Measurements from ENCODE around the gene SYNGR3.

Gene SYNGR3

DNA sequence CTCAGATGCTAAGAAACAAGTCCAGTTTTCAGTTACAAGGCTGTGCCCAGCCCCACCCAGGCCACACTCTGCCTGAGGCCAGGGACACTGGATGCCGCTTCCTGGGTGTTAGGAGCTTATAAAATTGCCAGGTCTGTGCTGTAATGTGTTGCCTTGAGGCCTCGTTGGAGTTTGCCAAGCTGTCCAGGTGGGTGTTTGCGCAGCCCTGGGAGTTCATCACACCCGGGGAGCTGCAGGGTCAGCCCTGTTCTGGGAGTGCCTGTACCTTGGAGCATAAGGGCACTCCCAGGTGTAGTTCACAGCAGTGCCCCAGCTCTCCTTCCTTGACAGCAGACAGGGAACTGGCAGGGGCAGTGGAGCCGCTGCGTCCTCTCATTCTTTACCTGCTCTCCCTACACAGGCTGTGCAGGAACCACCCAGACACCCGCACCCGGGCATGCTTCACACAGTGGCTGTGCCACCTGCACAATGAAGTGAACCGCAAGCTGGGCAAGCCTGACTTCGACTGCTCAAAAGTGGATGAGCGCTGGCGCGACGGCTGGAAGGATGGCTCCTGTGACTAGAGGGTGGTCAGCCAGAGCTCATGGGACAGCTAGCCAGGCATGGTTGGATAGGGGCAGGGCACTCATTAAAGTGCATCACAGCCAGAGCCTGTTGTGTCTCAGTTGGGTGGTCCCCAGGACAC is 4.2 kb upstream of the SYNGR3 start:
- DNase-seq (ENCODE audit: insufficient read length, low spot score) (no peak), FAIRE-seq (no peak)
- TF ChIP-seq POLR2A (IDR thresholded peaks at IDR 0.05; ENCODE audit: low read depth, low read length), result no peak

DNA sequence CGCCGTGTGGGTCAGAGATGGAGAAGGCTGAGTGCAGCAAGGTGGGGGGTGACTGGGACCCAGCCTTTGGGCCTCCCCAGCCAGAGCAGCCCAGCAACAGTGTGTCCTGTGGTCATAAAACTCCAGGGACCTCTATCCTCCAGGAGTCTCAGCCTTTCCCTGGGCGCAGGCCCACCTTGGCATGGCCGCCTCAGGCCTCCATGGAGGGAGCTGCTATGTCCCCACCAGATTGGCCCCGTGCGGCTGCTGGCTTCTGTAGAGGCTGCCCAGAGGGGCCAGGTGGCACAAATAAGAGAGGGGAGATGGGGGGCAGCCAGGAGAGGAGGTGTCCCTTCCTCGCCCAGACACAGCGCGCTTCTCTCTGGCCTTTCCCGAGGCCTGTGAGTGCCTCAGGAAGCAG is 2.6 kb upstream of the SYNGR3 start:
- no peak for TF ChIP-seq POLR2A (IDR thresholded peaks at IDR 0.05; ENCODE audit: low read depth, low read length)
- FAIRE-seq (no peak), DNase-seq (ENCODE audit: insufficient read length, low spot score) (no peak)

DNA sequence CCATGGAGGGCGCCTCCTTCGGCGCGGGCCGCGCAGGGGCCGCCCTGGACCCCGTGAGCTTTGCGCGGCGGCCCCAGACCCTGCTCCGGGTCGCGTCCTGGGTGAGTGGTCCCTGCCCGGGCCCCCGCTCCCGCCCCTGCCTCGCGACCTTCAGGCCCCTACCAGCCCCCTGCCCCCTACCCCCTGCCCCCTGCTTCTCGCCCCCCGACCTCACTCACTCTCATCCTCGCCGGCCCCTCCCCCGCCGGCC is 256 bp downstream of the SYNGR3 start:
- no peak for TF ChIP-seq POLR2A (IDR thresholded peaks at IDR 0.05; ENCODE audit: low read depth, low read length)
- DNase-seq (ENCODE audit: insufficient read length, low spot score) (no peak), FAIRE-seq (no peak)

DNA sequence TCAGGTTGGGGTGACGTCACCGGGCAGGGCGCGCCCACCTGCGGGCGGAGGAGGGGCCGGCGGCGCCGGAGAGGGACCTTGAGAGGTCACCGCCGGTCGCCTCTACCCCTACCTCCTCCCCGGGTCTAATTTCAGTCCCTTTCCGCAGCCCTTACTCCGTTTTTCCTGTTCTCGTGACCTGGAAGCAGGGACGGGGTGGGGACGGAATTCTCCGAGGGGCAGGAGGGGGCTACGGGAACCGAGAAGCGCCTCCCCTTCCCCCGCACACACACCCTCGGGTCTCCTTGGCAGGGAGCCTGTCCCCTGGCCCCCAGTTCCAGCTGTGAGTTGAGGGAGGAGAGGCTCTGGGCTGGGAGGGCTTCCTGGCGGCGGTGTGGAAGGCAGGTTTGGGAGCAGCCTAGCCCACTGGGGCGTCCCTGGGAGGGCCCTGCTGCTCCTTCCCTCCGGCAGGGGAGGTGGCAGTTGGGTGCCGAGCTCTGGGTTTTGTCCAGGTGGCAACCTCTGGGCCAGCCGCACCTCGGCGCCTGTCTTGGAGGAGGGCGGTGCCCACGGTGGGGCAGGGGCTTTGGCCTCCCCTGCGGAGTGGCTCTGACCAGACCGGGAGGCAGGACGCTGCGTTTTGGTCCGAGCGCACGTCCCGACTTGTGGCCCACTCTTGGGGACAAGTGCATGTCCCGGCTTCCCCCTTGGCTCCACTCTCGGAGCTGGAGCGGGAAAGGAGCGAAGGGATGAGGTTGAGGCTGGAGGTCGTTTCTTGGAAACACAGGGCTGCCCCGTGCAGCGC is 773 bp downstream of the SYNGR3 start:
- no peak for DNase-seq (ENCODE audit: insufficient read length, low spot score)
- no peak for TF ChIP-seq POLR2A (IDR thresholded peaks at IDR 0.05; ENCODE audit: low read depth, low read length)
- no peak for FAIRE-seq

DNA sequence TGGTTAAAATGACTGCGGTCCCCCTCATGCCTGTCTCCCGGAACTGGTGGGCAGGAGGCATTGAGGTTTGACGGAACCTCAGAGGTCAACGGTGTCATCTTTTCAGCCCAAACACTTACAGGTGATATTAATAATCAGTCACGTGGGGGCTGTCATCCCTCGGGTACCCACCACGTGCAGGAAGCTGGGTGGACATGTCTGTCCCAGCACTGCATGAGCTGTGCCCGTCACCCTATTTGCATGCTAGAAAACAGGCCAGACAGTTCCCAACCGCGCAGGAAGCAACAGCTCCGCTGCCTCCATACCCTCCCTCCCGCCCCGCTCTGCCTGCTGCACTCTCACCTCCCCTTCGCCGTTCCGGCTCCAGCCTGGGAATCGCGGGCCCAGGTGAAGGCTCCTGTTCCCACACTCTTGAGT is 1.4 kb downstream of the SYNGR3 start:
- FAIRE-seq, result no peak
- no peak for DNase-seq (ENCODE audit: insufficient read length, low spot score)

DNA sequence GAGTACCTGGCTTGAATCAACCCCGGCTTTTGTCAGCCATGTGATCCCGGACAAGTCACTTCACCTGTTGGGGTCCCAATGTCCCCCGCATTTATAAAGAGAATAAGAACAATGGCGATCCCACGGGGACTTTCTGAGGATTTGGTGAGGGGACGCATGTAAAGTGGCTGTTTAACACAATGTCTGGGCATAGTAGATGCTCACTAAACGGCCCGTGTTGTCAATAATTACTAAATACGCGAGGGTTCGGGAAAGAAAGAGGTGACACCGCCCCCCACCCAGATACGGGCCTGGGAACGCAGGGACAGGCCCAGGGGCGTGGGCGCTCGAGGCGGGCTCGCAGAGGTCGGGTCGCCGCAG is 1.8 kb downstream of the SYNGR3 start:
- FAIRE-seq (no peak), DNase-seq (ENCODE audit: insufficient read length, low spot score) (no peak)
- TF ChIP-seq POLR2A (IDR thresholded peaks at IDR 0.05; ENCODE audit: low read depth, low read length), result no peak

More for the DNA sequence above, 1.4 kb downstream of the SYNGR3 start:
- TF ChIP-seq POLR2A (IDR thresholded peaks at IDR 0.05; ENCODE audit: low read depth, low read length), result no peak

DNA sequence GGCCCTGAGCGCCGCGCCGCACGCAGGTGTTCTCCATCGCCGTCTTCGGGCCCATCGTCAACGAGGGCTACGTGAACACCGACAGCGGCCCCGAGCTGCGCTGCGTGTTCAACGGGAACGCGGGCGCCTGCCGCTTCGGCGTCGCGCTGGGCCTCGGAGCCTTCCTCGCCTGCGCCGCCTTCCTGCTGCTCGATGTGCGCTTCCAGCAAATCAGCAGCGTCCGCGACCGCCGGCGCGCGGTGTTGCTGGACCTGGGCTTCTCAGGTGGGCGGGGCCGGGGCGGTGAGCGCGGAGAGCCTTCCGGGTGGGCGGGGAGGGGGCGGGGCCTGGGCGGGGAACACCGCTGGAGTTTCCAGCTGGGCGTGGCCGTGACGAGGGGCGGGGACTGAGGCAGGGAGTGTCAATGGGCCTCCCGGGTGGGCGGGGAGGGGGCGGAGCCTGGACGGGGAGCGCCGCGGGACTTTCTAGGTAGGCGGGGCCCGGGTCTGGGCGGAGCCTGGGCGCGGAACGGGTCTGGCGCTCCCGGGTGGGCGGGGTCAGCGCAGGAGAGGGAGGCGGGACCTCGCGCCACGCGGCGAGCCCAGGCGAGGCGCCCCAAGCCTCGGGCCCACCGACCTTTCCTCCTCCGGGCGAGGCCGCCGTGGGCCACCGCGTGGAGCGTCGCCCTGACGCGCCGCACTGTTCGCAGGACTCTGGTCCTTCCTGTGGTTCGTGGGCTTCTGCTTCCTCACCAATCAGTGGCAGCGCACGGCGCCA is 2.4 kb downstream of the SYNGR3 start:
- DNase-seq (ENCODE audit: insufficient read length, low spot score), result no peak
- no peak for FAIRE-seq
- no peak for TF ChIP-seq POLR2A (IDR thresholded peaks at IDR 0.05; ENCODE audit: low read depth, low read length)

DNA sequence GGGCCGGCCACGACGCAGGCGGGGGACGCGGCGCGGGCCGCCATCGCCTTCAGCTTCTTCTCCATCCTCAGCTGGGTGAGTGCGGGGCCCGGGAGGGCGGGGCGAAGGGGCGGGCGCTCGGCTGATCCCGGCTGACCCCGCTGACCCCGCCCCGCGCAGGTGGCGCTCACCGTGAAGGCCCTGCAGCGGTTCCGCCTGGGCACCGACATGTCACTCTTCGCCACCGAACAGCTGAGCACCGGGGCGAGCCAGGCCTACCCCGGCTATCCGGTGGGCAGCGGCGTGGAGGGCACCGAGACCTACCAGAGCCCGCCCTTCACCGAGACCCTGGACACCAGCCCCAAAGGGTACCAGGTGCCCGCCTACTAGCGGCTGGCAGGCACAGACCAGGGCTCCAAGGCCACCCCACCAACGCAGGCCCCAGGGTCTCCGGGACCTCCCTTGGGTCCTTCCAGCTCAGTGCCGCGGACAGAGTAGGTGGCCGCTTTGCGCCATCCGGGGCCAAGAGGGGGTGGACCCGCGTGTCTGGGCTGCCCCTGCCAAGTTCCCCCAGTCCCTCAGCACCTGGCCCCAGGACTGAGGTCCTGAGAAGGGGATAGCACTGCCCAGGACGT is 3.0 kb downstream of the SYNGR3 start:
- FAIRE-seq (no peak), DNase-seq (ENCODE audit: insufficient read length, low spot score) (no peak)
- TF ChIP-seq POLR2A (IDR thresholded peaks at IDR 0.05; ENCODE audit: low read depth, low read length), result no peak

DNA sequence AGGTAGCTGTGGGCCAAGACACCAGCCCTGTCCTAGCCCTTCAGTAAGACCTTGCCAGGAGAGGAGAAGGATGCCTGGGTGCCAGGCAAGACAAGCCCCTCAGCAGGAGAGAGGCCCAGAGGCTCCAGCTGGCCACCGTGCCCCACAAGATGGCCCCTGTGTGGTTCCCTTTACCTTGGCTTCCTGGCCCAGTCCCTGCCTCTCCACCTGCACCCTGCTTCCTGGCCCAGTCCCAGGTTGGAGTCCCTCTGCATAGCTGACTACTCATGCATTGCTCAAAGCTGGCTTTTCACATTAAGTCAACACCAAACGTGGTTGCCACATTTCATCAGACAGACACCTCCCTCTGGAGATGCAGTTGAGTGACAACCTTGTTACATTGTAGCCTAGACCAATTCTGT is 4.0 kb downstream of the SYNGR3 start:
- no peak for TF ChIP-seq POLR2A (IDR thresholded peaks at IDR 0.05; ENCODE audit: low read depth, low read length)
- FAIRE-seq, result peak; percentile 23
- no peak for DNase-seq (ENCODE audit: insufficient read length, low spot score)

DNA sequence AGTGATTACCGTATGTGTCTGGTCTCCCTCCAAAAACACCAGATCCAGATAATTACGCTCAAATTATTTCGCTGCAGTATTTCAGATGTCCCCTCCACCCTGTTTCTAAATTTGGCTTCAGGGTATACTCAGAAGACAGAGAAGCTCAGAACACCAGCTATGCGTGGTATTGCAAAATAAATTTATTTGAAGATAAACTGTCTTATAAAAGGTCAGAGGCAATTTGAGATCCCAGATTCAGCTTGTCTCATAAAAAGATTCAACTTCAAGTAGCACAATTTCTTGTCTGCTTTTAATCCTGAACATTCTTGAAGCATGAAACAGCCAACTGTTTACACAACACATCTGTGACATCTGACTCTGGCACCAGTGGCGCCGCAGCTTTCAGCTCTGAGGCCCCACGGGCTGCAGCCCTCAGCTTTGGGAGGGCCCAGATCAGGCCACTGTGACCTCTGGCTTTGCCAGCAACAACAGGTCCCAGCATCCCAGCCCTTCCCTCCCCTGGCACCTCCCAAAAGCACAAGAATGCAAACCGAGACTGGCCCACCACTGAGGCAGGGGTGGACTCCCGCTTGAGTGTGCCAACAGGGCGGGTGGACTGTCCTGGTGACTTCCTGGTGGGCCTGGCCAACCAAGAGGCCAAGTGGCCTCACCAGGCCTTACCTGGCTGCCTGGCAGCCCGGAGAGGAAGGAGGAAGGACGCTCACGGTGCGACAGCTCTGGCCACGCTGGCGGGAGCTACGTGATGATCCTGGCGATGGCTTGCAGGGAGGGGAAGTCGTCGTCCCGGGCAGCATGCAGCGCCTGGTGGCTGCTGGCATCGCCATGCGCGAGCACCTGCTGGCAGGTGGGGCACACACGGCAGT is 8.0 kb downstream of the SYNGR3 start:
- FAIRE-seq (no peak), DNase-seq (ENCODE audit: insufficient read length, low spot score) (no peak)
- TF ChIP-seq POLR2A (IDR thresholded peaks at IDR 0.05; ENCODE audit: low read depth, low read length), result no peak

DNA sequence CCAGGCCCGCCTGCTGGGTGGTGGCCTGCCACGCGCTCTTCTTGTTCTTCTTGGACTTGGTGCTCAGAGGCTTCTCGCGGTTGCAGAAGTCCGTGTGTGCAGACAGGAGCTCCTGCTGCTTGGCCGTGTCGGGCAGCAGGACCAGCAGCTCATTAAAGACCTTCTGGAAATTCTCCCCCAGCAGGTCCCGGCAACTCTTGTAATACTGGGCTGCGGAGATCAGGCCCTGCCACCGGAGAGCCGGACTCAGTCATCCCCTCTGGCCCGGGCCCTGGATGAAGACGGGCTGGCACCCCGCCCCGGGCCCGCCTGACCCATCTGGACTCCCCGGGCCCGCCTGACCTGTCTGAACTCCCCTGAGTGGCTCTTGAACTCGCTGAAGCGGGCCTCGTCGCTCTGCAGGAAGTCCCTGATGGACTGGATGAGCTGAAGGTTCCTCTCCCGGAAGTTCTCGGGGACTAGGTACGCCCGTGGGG is 8.6 kb downstream of the SYNGR3 start:
- DNase-seq (ENCODE audit: insufficient read length, low spot score) (no peak), FAIRE-seq (no peak)
- no peak for TF ChIP-seq POLR2A (IDR thresholded peaks at IDR 0.05; ENCODE audit: low read depth, low read length)

DNA sequence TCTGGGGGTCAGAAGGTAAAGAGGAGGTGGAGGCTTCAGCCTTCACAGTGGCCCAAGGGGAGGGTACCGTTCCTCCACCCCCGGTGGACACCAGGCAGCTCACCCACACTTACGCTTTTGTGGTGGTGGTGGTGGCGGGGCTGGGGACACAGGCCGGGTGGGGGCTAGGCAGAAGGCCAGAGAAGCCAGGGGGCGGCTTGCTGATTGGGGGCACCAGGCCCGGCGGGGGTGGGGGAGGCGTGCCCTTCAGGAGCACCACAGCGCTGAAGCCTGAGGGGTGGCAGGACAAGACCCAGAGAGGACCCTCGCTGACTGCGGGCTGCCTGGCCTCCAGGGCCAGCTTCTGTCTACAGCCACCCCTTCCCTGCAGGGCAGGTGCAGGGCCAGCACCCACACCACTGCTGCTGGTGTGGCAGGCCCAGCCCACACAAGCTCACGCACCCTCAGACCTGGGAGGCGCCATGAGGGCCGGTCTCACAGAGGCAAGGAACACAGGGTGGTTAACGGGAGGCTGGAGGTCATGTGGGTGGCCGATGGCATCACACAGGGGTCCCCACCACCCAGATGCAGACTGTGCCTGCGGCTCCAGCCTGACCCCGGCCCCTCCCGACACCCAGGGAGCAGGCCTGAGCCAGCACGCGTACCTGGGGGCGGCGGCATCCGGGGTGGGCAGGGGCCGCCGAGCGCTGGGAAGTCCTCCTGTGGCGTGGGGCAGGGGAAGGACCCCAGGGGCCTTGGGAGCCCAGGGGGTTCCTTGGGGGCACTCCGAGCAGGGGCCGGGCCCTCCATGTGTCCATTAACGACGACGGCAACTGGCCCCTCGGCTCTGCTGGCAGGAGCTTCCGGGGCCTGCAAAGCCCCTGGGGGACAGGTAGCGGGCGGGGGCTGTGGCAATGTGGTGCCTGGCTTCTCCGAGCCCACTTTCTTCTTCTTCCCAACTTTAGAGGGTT is 9.4 kb downstream of the SYNGR3 start:
- FAIRE-seq, result no peak
- DNase-seq (ENCODE audit: insufficient read length, low spot score), result no peak
- no peak for TF ChIP-seq POLR2A (IDR thresholded peaks at IDR 0.05; ENCODE audit: low read depth, low read length)

Data from H54 (cell line).